WTC11 (cell line): ENCODE results near the gene ABCA3. TPM values are rescaled to one million over a fixed set of nuclear protein-coding genes. Genes with fewer than 3 reads are reported as not detected.
A peak's percentile ranks its signal among the peaks of the same experiment; 100 is the strongest.

Source experiments
- ATAC-seq: fragments of 200-7000 bp; cut with Tn5 transposase; 2 replicates; pipeline ENCODE4 v1.10.0; 2021; ENCODE audit warnings: mild to moderate bottlenecking, moderate library complexity
- CTCF ChIA-PET: fragments of 300-600 bp; sonication (Branson Sonifier 250); formaldehyde crosslinking; loops from one replicate; lab custom pipeline; 2021; ENCODE audit warnings: antibody characterized with exemption; lab: Charles Lee
- POLR2A ChIA-PET: fragments of 350-600 bp; sonication (Branson Sonifier 250); formaldehyde crosslinking; loops from one replicate; lab custom pipeline; 2021; ENCODE audit warnings: antibody characterized with exemption; lab: Charles Lee
- DNase-seq: peaks from one replicate; pipeline ENCODE4 v3.0.0; 2021; ENCODE audit warnings: low spot score
- H3K27ac Mint-ChIP-seq: 2 replicates; pipeline ENCODE4 v1.8.0; 2021; ENCODE audit warnings: mixed read lengths
- H3K27me3 Mint-ChIP-seq: 2 replicates; pipeline ENCODE4 v1.8.0; 2021; ENCODE audit warnings: low read depth, mild to moderate bottlenecking, moderate library complexity, mixed read lengths
- H3K36me3 Mint-ChIP-seq: 2 replicates; pipeline ENCODE4 v1.8.0; 2021; ENCODE audit warnings: mixed read lengths
- H3K4me1 Mint-ChIP-seq: 2 replicates; pipeline ENCODE4 v1.8.0; 2022; ENCODE audit warnings: mixed read lengths
- H3K4me3 Mint-ChIP-seq: 2 replicates; pipeline ENCODE4 v1.8.0; 2021; ENCODE audit warnings: mild to moderate bottlenecking, moderate library complexity, mixed read lengths
- H3K9me3 Mint-ChIP-seq: 2 replicates; pipeline ENCODE4 v1.8.0; 2021; ENCODE audit warnings: mixed read lengths
- AR ChIP-seq: fragments of 250-450 bp; sonication (Bioruptor Pico); IDR thresholded peaks from 2 replicates; pipeline ENCODE4 v1.9.0; 2021; ENCODE audit warnings: mild to moderate bottlenecking
- ATF2 ChIP-seq: sonication (generic); formaldehyde crosslinking; IDR thresholded peaks from 2 replicates; pipeline ENCODE4 v1.8.1; 2022; ENCODE audit warnings: low read depth, missing genetic modification reagents, borderline replicate concordance
- E2F4 ChIP-seq: sonication (generic); formaldehyde crosslinking; IDR thresholded peaks from 2 replicates; pipeline ENCODE4 v1.8.1; 2022; ENCODE audit warnings: low read depth, mild to moderate bottlenecking, moderate library complexity, missing genetic modification reagents, borderline replicate concordance
- FOXP1 ChIP-seq: sonication (generic); formaldehyde crosslinking; IDR thresholded peaks from 2 replicates; pipeline ENCODE4 v1.8.0; 2022; ENCODE audit warnings: missing genetic modification reagents, mild to moderate bottlenecking, moderate library complexity, borderline replicate concordance
- GTF2I ChIP-seq: fragments of 250-450 bp; sonication (Bioruptor Pico); conservative IDR thresholded peaks from 2 replicates; pipeline ENCODE4 v1.4.0; 2021; ENCODE audit warnings: mild to moderate bottlenecking
- JAZF1 ChIP-seq: fragments of 250-450 bp; sonication (Bioruptor Pico); IDR thresholded peaks from 2 replicates; pipeline ENCODE4 v1.9.0; 2021; ENCODE audit warnings: moderate library complexity, mild to moderate bottlenecking, inconsistent platforms
- NFE2L1 ChIP-seq: sonication (generic); formaldehyde crosslinking; IDR thresholded peaks from 2 replicates; pipeline ENCODE4 v1.8.1; 2023; ENCODE audit warnings: missing genetic modification reagents
- NR3C1 ChIP-seq: sonication (generic); formaldehyde crosslinking; conservative IDR thresholded peaks from 2 replicates; pipeline ENCODE4 v1.8.1; 2023; ENCODE audit warnings: low read depth, mild to moderate bottlenecking, missing genetic modification reagents
- SP1 ChIP-seq: sonication (generic); formaldehyde crosslinking; conservative IDR thresholded peaks from 2 replicates; pipeline ENCODE4 v1.8.1; 2022; ENCODE audit warnings: missing genetic modification reagents
- USF1 ChIP-seq: sonication (generic); formaldehyde crosslinking; IDR thresholded peaks from 2 replicates; pipeline ENCODE4 v1.8.0; 2022; ENCODE audit warnings: mild to moderate bottlenecking, missing genetic modification reagents
- ZBTB21 ChIP-seq: sonication (generic); formaldehyde crosslinking; IDR thresholded peaks from 2 replicates; pipeline ENCODE4 v1.8.1; 2023; ENCODE audit warnings: mild to moderate bottlenecking, missing genetic modification reagents, borderline replicate concordance
- ZNF263 ChIP-seq: sonication (generic); formaldehyde crosslinking; IDR thresholded peaks from 2 replicates; pipeline ENCODE4 v1.8.1; 2022; ENCODE audit warnings: low read depth, mild to moderate bottlenecking, moderate library complexity, missing genetic modification reagents
- total RNA-seq: library from RNA; stranded (reverse); gene quantifications from 3 replicates; pipeline ENCODE4 v1.2.3, GENCODE V29; 2021
- TF ChIP-seq, protein P1 (sequence below): sonication (generic); formaldehyde crosslinking; IDR thresholded peaks from 2 replicates; pipeline ENCODE4 v1.8.0; 2022; ENCODE audit warnings: mild to moderate bottlenecking, missing genetic modification reagents
- TF ChIP-seq, protein P2 (sequence below): sonication (generic); formaldehyde crosslinking; IDR thresholded peaks from 2 replicates; pipeline ENCODE4 v1.8.1; 2022; ENCODE audit warnings: mild to moderate bottlenecking, missing genetic modification reagents, moderate library complexity, borderline replicate concordance

Gene ABCA3
- total RNA-seq, 1 experiment from 2014 or later: 12.1 TPM

- POLR2A ChIA-PET: no interaction called here
These were observed 62.9 kb downstream of the ABCA3 start for GRCh38 chr16:2277466-2278271.

More at GRCh38 chr16:2277466-2278271, 62.9 kb downstream of the ABCA3 start:
- H3K27ac Mint-ChIP-seq: 0 out of 2 replicates have a peak overlapping the region, but pooled peaks have one; percentile 32
- no peaks in the 10 kb centered on the region for H3K27me3 Mint-ChIP-seq
- CTCF ChIA-PET: interaction anchor here (0.7 to 3.9 kb wide), 8 partner anchors 9 to 224 kb away, joined by 3 to 18 read pairs (median 4); no protein-coding TSS in a partner anchor
- no peak for DNase-seq
- H3K4me1 Mint-ChIP-seq: peaks cover 2% of the 10 kb centered on the region; the same call in 1 of the 2 replicates
- no peak for ATAC-seq
- no peak overlapping the region for H3K4me3 Mint-ChIP-seq
- no peaks in the 10 kb centered on the region for H3K36me3 Mint-ChIP-seq
- TF ChIP-seq ZBTB21: no peak
- no peak for TF ChIP-seq NR3C1 (CRISPR knock-in tag)
- no peak for TF ChIP-seq FOXP1 (CRISPR knock-in tag)
- TF ChIP-seq E2F4 (CRISPR knock-in tag): no peak
- no peak for TF ChIP-seq ZNF263 (CRISPR knock-in tag)
- TF ChIP-seq NFE2L1 (CRISPR knock-in tag): no peak
- TF ChIP-seq JAZF1 (CRISPR knock-in tag): no peak
- TF ChIP-seq USF1 (CRISPR knock-in tag): no peak
- no peak for TF ChIP-seq SP1 (CRISPR knock-in tag)
- TF ChIP-seq, protein P1, sequence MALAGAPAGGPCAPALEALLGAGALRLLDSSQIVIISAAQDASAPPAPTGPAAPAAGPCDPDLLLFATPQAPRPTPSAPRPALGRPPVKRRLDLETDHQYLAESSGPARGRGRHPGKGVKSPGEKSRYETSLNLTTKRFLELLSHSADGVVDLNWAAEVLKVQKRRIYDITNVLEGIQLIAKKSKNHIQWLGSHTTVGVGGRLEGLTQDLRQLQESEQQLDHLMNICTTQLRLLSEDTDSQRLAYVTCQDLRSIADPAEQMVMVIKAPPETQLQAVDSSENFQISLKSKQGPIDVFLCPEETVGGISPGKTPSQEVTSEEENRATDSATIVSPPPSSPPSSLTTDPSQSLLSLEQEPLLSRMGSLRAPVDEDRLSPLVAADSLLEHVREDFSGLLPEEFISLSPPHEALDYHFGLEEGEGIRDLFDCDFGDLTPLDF (CRISPR knock-in tag): no peak
- TF ChIP-seq GTF2I (CRISPR knock-in tag): no peak
- no peak for TF ChIP-seq AR (CRISPR knock-in tag)
- TF ChIP-seq ATF2 (CRISPR knock-in tag): no peak
- TF ChIP-seq, protein P2, sequence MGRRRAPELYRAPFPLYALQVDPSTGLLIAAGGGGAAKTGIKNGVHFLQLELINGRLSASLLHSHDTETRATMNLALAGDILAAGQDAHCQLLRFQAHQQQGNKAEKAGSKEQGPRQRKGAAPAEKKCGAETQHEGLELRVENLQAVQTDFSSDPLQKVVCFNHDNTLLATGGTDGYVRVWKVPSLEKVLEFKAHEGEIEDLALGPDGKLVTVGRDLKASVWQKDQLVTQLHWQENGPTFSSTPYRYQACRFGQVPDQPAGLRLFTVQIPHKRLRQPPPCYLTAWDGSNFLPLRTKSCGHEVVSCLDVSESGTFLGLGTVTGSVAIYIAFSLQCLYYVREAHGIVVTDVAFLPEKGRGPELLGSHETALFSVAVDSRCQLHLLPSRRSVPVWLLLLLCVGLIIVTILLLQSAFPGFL (CRISPR knock-in tag): no peak
- H3K9me3 Mint-ChIP-seq: no peaks in the 10 kb centered on the region
